ENCODE measurements around the gene GALNT10.
"Not testable (repeated sequence)": the region's sequence is repeated elsewhere in the genome, so short reads cannot be mapped to it uniquely, and the experiment has no call there.

GALNT10 gene

GRCh38 chr5:154190595-154191304 lies at the start of gene GALNT10:
Gene GALNT10, plus strand, starts transcription at chr5:154190733. Its CDS starts 134 bp downstream, at chr5:154190867.
- peak; percentile 26 for DNase-seq

GRCh38 chr5:154141745-154142221 lies 48.8 kb upstream of the GALNT10 start:
- DNase-seq = no peak

GRCh38 chr5:154143211-154143641 lies 47.3 kb upstream of the GALNT10 start:
- DNase-seq = no peak

- DNase-seq = no peak
These were observed 45.3 kb upstream of the GALNT10 start for GRCh38 chr5:154145268-154145667.

GRCh38 chr5:154146409-154146808 lies 44.1 kb upstream of the GALNT10 start:
- DNase-seq = no peak

GRCh38 chr5:154147666-154148065 lies 42.9 kb upstream of the GALNT10 start:
- no peak for DNase-seq

GRCh38 chr5:154150471-154150870 lies 40.1 kb upstream of the GALNT10 start:
- DNase-seq = not testable (repeated sequence)

- no peak for DNase-seq
These were observed 32.8 kb upstream of the GALNT10 start for GRCh38 chr5:154157483-154158378.

- no peak for DNase-seq
These were observed 32.2 kb upstream of the GALNT10 start for GRCh38 chr5:154158379-154158737.

- no peak for DNase-seq
These were observed 31.2 kb upstream of the GALNT10 start for GRCh38 chr5:154159343-154159742.

GRCh38 chr5:154162539-154163151 lies 27.9 kb upstream of the GALNT10 start:
- DNase-seq = no peak

GRCh38 chr5:154163327-154164248 lies 26.9 kb upstream of the GALNT10 start:
- no peak for DNase-seq

GRCh38 chr5:154164249-154164581 lies 26.3 kb upstream of the GALNT10 start:
- peak; percentile 29 for DNase-seq

- no peak for DNase-seq
These were observed 24.6 kb upstream of the GALNT10 start for GRCh38 chr5:154165886-154166285.

- DNase-seq = peak; percentile 23
These were observed 23.4 kb upstream of the GALNT10 start for GRCh38 chr5:154166901-154167791.

- no peak for DNase-seq
These were observed 22.1 kb upstream of the GALNT10 start for GRCh38 chr5:154168395-154168794.

GRCh38 chr5:154172785-154173184 lies 17.7 kb upstream of the GALNT10 start:
- no peak for DNase-seq

- DNase-seq = no peak
These were observed 16.4 kb upstream of the GALNT10 start for GRCh38 chr5:154174091-154174490.

- DNase-seq = no peak
These were observed 14.4 kb upstream of the GALNT10 start for GRCh38 chr5:154176181-154176580.

GRCh38 chr5:154178661-154179060 lies 11.9 kb upstream of the GALNT10 start:
- no peak for DNase-seq

Data from NCI-H1092 treated with DMSO at 0.1 percent for 48 hours (cell line).